NCI-H2107 treated with DMSO at 0.1 percent for 48 hours (cell line): ENCODE results near the gene ATXN7L1.

ENCODE experiments used
- DNase-seq: peaks from one replicate; lab custom pipeline; 2025; ENCODE audit not compliant: unreplicated experiment; lab: John Stamatoyannopoulos, UW

The ATXN7L1 gene

DNA sequence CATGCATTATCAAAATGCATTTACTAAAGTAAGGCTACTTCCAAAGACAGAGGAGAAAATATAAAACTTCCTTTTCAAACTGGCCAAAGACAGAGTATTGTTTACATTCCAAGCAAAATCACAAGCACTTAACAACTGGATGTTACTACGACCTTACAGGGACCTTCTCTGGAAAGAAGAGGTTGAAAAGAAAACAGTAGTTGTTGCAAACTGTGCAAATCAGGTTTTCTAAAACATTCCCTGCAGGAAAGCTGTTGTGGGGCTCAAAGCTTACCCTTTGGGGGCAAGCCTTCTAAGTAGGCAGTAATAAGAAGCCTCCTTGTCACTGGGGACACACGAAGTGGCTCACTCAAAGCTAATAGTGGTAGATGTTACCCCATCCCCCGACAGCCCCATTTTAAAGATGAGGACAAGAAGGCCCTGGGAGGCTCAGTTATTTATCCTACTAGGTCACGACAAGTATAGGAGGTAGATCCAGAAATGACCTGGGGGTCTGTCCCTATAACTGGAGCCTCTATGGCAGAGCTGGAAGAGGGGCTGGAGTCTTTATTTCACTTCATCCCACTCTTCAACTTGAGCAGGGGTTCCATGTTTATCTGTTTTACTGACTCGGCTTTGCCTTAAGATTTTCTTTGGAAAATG is 46.6 kb downstream of the ATXN7L1 start:
- DNase-seq: no peak

DNA sequence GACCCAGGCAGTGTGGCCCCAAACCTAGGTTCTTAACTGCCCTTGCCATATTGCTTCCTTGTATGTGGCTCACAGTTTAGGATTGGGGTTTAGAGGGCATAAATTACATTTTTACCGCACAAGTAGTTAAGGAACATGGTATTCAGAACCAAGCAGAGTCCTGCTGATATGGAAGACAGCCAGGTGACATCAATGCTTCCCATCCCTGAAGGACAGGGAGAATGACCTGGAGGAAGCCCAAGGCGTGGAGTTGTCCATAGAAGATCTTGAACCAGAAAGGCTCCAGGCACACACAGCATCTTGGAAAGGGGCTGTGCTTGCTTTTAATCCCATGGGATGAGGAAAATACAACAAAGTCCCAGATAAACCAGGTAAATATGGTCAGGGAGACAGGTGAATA is 48.3 kb downstream of the ATXN7L1 start:
- no peak for DNase-seq

DNA sequence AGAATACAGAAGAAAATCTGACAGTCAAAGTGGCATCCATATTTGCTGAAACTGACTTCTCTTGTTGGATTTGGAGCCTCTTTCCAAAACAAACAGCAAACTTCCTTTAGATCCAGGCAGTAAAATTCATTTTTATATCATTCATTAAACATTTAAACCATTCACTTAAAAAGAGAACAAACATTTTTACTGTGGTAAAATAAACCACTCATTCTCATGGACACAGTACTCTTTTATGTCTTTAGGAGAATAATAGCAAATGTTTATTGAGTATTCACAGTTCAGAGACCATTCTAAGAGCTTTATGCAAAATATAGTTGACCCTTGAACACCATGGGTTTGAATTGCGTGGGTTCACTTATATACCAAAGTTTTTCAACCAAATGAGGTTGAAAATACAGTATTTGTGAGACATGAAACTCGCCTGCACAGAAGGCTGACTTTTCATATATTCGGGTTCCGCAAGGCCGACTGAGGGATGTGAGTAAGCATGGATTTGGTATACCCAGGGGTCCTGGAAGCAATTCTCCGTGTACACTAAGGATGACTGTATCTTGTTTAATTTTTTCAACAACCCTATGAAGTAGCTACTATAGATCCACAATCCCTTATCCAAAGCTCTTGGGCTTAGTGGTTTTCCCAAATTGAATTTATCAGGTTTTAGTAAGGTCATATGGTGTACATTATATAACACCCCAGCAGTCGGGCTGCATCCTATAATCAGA is 49.1 kb downstream of the ATXN7L1 start:
- no peak for DNase-seq

- no peak for DNase-seq
These were observed 50.3 kb downstream of the ATXN7L1 start for GRCh38 chr7:105826143-105826542.

- DNase-seq: no peak
These were observed 51.0 kb downstream of the ATXN7L1 start for GRCh38 chr7:105825371-105825770.

DNA sequence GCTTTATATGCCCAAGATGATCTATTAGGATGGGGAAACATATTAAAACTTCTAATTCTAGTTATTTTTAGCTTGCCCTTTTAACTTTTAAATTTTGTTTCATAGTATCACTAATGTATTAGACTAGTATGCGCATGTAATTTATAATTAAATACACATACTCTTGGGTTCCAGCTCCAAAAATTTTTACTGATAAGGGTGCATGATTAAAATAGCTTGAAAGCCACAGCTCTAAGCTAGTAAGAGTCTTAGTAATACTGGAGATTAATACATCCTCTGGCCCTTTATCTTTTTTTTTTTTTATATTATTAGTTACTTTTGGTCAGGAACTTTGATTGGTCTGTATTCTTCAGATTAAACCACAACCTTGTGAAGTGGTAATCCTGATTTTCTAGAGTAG is 53.6 kb downstream of the ATXN7L1 start:
- no peak for DNase-seq

DNA sequence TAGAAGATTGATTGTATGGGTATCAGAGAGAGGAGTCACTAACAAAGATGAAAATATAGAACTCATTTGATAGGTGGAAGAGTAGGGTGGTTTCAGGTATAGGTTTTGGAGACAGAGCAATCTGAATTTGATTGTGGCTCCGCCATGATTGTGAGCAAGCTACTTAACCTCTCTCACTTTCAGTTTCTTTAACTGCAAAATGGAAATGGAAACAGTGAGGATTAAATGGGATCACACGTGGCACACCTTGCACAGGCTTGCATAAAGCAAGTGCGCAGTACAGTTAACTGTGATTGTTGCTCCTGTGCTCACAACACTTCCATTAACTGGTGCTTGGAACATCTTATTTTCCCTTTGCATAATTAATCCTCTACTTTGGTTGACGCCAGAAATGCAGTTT is 54.9 kb downstream of the ATXN7L1 start:
- no peak for DNase-seq

DNA sequence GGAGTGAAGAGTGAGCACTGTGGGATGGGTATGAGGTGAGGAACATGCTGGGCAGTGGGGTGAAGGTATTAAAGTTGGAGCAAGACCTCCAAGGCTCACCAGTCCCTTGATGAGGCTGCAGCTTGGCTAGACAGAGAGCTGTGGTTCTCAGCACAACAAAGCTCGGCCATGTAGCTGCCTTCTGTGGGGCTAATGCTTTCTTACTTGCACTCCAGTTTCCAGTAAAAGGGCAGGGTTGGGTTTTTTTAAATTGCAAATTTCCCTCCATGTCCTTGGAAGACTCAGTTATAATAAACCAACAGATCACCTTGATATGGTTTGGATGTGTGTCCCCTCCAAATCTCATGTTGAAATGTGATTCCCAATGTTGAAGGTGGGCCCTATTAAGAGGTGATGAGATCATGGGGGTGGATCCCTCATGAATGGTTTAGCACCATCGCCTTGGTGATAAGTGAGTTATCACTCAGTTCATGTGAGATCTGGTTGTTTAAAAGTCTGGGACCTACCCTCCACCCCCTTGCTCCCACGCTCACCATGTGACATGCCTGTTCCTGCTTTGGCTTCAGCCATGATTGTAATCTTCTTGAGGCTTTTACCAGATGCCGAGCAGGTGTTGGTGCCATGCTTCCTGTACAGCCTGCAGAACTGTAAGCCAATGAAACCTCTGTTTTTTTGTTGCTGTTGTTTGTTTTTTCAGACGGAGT is 55.9 kb downstream of the ATXN7L1 start:
- DNase-seq: no peak

GRCh38 chr7:105819559-105819958 is 56.8 kb downstream of the ATXN7L1 start:
- no peak for DNase-seq

GRCh38 chr7:105816954-105817615 is 59.3 kb downstream of the ATXN7L1 start:
- DNase-seq: no peak

DNA sequence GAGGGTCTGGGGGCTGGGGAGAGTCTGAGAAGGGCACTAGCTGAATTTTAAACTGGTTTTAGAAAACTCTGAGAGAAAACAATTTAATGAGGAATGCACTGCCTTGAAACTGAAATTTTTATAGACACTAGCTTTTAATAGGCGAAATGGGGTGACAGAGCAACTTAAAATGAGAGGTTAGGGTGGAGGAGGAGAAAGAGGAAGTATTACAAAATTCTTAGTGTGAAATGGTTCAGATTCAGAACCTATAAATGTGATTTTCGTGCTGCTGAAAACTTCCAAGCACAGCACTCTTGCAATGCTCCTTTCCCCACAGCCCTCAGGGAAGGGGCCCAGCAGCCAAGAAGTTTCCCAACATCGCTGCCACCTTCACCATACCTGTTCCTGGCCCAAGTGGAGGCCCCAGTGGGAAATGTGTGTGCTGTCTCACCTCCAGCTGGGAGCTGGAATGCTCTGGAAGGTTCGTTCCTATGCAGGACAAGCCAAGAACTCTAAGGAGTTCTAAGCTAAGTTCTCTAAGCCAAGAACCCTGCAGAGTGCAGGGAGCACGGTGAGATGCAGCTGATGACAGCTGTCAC is 60.0 kb downstream of the ATXN7L1 start:
- DNase-seq: no peak

- no peak for DNase-seq
These were observed 60.8 kb downstream of the ATXN7L1 start for GRCh38 chr7:105815576-105815975.

DNA sequence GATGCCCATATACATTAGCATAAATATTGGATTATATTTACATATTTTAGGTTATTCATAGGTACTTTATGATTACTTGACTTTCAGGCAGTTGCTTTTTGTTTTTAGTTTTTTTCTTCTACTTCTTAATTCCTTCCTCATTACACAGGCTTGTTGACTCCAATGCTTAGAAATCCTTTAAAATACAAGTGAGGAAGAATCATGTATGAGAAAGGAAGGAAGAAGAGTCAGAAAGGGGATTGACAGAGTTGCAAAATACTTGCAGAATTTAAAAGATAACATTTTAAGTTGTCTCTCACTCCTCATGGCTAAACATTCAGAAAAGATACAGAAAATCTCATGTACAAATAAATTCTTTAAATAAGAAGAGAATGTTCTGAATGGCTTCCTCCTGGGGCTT is 61.9 kb downstream of the ATXN7L1 start:
- DNase-seq: no peak

DNA sequence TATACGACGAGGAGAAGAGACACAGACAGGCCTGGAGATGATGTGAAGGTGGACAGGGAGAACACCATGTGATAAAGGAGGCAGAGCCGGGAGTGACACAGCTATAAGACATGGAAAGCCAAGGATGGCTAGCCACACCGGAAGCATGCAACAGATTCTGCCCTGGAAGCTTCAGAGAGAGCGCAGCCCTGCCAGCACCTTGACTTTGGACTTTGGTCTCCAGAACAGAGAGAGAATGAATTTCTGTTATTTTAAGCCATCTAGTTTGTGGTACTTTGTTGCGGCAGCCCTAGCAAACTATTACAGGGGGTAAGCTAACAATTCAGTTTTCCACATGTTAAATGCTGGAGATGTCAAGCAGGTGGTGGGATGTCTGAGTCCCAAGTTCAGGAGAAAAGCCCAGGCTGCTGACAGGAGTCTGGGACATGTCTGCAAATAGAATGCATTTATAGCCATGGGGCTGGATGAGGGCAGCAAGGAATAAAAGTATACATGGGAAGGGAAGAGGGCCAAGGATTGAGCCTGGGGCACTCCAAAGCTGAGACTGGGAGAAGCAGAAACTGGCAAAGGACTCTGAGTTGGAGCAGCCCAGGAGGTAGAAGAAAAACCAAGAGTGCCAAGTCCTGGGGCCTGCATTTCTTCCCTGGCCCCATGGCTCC is 65.1 kb downstream of the ATXN7L1 start:
- no peak for DNase-seq

DNA sequence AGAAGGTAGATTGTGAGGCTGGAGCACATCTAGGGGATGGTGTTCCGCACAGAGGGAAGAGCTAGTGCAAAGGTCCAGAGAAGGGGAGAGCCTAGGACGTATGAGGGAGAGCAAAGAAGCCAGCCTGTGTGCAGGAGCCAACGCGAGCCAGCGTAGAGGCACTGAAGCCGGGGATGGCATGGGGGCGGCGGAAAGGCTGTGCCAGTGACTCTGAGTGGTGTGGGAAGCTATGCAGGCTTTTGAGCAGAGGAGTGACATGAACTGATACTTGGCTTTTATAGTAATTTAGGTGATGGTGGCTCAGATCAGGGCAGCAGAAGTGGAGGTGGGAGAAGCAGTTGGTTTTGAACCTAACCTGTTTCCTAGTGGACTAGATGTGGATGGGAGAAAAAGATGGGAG is 65.8 kb downstream of the ATXN7L1 start:
- no peak for DNase-seq

DNA sequence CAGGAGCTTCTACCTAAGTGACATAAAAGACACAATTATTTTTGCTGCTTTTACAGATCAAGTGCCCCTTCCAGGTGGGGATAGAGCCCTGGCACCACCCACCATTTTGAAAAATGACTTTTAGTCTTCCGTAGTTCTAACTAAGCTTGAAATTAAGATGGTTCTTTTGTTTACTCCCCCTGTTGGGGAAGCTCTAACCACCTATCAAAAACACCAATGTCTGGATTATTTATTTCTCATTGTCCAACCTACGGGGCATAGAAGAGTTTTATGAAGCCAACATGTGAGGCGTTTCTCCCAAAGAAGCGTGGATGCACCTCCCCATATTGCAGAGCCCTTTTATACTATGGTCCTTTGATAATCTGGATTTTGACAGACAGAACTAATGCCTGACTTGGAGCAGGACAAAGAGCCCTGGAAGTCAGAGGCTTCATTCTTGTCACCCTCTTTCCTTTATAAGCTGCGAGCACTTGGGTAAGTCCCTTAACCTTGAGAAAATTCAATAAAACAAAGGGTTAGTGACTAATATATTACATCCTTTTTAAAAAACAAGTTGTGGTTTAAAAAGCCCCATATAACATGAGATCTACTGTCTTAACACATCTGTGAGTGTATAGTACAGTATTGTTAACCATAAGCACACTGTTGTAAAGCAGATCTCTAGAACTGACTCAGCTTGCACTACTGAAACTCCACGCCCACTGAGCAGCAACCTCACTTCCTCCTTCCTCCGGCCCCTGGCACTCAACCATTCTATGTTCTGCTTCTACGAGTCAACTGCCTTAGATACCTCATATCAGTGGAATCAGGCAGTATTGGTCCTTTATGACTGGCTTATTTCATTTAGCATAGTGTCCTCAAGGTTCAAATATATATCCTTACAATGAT is 67.5 kb downstream of the ATXN7L1 start:
- no peak for DNase-seq

DNA sequence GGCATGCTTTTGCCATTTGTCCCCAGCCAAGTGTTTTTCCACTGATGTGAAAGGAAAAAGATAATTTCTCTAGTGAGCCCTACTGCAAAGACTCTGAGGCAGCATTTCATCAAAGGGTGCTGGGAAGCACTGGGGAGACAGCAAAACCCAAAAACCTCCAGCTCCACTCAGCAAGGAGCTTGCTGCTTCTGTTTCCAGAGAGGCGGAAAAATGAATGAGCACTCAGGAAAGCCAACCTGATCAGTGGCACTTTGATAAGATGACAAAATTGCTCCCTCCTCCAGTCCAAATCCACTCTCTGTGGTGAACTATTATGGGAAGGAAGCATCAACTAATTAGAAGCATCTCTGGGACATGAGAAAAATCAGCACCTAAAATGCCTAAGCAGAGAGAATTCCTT is 68.2 kb downstream of the ATXN7L1 start:
- no peak for DNase-seq

DNA sequence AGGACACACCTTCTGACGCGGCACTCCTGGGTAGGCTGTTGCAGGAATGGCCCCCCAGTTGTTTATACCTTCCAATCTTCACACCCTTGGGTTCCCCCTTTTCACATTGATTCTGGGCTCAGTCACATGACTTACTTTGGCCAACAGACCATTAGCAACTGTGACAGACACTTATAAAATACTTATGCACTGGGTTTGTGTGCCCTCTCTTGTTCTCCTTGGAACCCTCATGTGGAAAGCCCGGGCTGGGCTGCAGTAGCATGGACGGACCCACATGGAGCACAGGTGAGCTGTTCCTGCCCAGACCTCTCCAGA is 69.0 kb downstream of the ATXN7L1 start:
- no peak for DNase-seq

DNA sequence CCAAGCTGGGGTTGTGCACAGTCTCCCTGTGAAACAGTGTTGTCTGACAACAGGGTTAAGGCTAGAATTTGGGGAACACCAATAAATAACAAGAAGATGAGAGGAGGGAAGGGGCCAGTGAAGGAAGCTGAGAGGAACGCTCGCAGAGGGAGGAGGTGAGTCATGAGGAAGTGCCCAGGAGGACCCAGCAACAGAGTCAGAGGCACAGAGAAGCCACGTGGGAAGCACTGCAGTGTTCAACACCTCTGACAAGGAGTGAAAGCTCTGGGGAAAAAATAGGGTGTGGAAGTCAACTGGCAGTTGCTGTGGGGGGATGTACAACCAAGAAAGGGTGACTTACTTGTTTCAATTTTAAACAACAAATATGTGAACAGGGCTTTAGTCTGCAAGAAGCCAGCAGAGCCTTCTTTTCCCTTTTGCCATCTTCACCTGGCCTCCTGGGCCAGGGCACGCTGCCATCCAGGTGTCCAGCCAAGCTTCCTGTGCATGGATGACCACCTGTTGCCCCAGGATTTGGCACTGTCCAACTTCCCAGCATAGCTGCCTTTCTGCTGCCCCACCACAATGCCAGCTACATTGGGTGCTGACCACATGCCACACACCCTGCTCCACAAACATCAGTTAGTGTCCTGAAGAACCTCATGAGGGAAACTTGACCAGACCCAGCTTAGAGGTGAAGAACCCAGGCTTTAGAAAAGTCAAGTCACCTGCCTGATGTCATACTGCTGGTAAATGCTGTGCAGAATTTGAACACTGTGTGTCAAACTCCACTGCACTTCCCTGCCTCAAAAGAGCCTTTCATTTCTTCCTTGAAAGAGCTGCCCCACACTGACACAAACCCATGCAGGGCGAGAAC is 69.6 kb downstream of the ATXN7L1 start:
- no peak for DNase-seq
